CD1c-positive myeloid dendritic cell (primary cell): ENCODE data around the gene DNAH17.

Source experiments
- DNase-seq: peaks from one replicate; pipeline ENCODE4 v3.0.0-alpha.2; 2016; ENCODE audit errors: extremely low spot score

Gene DNAH17

DNA sequence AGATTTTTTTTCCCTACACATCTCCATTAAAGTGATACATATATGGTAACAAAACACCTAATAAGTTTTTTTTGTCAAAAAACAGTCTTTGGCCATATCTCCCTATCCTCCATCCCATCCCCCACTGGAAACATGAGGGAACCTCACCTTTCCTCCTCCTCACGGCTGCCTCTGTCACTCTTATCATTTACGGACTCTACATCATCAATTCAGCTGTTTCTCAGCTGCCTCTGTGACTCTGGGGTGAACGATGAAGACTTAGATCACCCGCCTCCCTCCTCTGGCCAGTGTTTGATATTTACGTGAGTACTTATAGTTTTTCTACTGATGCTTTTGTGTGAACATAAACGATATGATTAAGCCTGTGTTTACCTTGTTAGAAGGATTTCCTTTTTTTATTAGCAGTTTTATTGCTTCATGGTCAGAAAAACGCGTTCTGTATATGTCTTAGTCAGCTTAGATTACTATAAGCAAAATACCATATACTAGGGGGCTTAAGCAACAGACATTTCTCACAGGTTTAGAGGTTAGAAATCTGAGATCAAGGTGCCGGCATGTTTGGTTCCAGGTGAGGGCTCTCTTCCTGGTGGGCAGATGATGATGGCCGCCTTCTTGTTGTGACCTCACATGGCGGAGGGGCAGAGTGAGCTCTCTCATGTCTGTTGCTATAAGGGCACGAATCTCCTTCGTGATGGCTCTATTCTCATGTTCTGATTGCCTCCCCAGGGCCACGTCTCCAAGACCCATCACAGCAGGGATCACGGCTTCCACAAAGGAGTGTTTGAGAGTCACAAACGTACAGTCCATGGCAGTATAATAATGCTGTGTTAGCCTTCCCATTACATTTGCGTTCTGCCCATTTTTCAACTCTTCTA, 32.1 kb downstream of the DNAH17 start:
- no peak for DNase-seq

DNA sequence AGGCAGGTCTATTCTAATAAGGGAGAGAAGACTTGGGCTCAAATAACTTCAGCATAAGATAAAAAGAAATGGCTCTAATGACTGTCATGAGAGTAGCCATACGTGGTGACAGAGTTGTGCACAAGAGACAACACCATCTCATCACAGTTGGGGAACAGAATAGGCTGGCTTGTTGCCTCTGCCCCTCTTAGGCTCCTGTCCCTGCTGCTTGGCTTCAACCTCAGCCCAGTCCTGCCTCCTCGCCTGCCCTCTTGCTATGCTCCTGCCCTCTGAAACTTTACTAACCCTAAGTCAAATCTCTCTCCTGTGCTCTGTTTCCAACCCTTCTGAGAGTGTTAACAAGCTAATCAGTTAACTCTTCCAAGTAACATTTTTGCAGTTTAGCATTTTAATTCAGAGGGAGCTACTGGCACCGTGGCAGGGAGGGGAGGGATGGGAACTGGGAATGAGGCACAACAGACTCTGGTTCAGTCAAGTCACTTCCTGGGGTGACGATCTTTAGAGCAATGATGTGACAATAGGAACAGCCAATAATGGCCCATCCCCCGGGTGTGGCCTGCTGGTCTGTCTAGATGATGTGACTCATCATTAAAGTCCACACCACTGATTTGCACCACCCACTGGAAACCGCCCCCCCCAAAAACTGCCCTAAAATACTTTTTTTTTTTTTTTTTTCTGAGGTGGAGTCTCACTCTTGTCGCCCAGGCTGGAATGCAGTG, 35.5 kb downstream of the DNAH17 start:
- DNase-seq = peak; percentile 68

DNA sequence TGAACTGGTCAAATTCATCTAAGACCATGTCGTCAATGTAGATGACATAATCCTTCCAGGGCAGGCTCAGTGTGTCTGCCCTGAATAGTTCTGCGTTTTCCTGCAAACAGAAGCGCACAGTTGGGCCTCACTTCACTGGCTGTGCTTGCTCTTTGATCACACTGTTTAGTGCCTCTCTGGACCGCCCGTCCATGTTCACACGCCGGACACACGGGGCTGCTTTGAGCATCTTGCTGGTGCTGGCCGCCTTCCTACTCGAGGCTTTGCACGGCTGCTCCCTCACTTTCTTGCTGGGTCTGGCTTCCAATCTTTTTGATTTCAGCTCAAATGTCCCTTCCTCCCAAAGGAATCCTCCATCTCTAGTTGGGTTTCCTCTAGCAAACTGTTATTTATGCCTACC, 37.4 kb downstream of the DNAH17 start:
- no peak for DNase-seq

DNA sequence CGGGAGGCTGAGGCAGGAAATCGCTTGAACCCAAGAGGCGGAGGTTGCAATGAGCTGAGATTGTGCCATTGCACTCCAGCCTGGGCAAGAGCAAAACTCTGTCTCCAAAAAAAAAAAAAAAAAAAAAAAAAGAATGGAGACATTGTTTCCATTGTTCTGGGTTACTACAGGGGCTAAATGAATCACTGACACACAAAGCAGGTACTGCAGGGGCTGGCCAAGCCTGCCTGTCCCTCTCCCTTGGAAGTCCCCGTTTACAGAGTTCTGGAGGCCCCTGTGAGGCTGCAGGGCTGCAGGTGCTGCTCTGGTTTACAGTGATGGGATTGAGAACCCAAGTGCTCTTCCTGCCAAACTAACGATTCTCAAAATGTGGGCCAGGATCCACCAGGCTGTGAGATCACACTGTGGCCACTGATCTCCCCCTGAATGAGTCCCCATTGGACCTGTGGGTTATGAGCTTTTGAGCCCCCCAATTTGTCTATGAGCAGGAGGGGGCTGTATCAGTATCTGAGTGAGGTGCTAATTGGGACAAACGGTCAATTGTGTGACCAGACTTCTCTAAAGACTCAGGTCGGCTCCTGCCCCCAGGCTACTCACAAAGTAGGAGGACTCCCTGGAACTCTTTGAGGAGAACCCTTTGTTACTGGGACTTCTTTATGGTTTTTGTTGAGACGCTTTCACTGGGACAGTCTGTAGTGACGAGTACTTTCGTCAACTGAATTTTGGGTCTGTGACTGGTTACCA, 39.0 kb downstream of the DNAH17 start:
- DNase-seq = no peak

DNA sequence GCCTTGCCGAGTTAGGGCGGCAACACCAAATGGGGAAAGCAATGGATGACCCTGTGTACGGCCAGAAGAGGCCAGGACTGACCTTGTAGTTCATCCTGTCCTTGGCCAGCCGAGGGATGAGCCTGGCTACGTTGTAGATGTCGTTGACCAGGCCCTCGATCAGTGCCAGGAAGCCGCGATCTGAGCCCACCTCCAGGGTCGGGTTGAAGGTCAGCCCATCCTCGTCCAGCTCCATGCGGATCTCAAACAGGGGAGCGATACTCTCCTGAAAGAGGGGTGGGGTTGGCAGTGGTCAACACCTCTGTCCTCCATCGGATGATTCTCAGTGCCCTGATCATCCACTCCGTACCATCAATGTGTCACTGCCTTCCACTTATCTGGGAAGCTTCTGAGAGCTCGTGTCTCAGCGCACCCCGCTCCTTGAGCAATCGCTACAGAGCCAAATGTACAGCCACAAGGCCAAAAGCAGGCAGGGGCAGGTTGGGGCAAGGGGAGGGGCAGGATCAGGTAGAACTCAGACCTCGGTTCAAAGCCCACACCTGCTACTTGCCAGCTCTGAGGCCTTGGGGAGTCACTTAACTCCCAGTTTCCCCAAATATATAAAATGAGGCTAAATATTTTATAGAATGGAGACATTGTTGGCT, 39.9 kb downstream of the DNAH17 start:
- no peak for DNase-seq

DNA sequence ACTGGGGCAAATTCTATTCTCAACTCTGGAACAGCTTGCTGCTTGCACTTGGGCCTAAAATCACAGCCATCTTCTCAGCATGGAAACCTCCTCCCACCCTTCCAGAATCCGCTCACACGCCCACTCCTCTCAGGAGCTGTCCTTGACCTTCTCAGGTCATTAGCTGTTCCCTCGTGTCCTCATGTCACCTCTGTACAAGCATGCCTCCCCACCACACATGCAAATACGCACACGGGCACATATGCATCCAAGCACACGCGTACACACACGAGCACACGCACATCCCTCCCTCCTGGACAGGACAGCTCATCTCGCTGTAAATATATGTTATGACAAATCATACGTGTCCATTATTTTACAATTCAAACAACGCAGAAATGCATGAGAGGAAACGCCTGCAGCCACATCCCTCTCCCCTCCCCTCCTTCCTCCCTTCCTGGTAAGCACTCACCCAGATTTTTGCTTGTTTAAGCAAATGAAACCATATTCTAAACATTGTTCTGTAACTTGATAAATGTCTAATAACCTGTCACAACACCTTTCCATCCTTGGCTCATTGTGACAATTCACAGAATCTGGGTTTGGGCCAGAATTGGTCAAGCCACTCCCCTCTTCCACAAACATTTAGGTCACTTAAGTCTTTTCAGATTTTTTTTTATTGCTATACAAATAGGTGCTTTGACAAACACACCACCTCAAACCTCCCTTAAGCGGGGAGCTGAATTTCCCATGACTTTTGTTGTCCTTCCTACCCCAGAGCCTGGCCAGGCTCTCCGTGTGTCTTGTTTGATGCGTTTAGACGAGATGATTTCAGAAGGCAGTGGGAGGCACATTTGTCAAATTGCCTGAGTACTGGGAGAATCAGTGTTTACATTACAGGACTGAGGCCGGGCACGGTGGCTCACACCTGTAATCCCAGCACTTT, 41.7 kb downstream of the DNAH17 start:
- no peak for DNase-seq

DNA sequence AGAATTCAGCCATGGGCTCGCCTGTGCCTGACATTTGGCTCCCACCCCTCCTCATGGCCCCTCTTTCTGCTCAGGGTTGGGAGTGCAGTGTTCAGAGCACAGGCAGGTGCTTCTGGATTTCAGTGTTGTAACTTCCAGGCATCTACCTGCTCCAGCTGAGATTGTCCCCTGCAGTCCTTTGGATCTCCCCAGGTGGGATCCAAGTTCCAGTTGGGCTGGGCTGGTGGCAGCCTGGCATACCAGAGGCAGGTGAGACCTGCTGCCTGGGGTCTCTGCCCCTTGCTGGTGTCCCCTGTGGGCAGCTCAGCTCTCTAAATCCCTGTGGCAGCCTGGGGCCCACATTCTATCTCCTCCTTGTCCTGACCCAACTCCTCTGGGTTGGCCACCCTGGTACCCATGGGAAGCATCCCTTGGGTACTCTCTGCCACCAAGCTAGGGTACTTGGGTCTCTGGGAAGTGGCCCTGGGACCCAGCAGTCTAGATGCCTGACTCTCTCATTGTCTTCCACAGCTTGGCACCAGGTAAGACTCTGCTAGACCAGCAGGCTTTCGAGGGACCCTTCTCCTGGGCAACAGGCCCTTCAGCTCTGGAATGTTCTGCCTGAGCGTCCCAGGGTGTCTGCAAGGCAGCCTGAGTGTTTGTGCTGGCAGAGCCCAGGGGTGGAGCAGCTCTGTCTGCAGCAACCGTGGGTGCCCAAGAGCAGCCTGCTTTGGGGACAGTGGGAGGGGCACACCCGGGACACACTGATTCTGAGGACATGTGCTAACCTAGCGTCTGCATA, 42.5 kb downstream of the DNAH17 start:
- DNase-seq = no peak

DNA sequence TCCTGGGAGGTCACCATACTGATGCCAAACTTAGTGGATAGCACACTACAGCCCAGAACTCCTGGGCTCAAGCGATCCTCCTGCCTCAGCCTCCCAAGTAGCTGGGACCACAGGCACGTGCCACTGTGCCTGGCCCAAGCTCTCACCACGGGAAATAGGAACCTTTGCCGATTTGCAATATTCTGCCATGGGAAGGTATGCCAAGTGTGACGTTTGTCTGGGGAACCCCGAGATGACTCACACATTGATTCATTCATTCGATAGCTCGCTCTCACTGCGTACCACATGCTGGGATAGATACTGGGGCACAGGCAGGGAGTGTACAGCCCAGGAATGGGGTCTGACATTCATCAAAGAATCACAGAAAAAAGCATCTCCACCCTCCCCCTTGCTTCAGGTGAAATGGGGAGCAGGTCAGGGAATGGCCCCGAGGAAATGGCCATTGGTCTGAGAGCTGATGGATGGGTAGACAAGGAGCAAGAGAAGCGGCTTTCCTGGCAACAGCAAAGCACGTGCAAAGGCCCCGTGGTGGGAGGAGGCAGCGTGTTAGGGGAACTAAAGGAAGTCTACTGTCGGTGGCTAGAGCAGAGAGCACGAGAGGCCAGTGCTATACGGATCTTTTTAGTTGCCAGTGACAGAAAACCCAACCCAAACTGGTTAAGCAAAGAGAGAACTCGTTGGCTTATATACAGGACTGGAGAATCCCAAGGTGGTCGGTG, 44.1 kb downstream of the DNAH17 start:
- DNase-seq = peak; percentile 54

DNA sequence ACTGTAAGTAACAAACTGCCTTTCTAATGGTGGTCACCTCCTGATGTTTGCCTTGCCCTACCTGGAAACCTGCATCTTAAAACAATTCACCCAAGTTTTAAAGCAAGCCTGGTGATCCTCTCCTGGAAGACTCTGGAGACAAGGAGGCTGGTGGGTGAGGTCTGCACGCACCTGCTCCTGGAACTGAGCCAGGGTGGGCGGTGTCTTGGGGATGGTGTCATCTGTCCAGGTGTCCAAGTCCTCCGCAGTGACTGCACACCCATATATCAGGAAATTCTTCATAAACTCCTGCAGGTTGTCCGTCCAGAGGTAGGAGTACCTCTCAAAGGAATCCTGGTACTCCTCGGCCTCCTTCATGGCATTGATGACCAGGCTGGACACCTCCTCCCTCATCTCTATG, 44.9 kb downstream of the DNAH17 start:
- no peak for DNase-seq

DNA sequence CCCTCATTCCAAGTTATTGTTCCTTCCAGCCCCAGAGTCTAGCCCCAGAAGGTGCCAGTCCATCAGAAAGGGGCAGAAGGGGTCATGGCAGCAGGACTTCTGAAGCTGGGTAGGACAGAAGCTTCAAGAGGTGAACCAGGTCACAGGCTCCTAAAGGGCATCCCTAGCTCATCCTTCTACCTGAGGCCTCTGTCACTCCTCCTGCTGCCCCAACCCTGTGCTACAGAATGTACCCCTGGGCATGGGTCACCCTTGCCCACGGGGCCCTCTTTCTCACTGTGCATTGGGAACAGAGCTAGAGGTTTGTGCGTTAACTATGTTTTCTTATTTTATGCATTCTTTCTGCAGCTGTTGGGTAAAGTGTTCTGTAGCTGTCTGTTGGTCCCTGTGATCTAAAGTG, 46.5 kb downstream of the DNAH17 start:
- DNase-seq = no peak

DNA sequence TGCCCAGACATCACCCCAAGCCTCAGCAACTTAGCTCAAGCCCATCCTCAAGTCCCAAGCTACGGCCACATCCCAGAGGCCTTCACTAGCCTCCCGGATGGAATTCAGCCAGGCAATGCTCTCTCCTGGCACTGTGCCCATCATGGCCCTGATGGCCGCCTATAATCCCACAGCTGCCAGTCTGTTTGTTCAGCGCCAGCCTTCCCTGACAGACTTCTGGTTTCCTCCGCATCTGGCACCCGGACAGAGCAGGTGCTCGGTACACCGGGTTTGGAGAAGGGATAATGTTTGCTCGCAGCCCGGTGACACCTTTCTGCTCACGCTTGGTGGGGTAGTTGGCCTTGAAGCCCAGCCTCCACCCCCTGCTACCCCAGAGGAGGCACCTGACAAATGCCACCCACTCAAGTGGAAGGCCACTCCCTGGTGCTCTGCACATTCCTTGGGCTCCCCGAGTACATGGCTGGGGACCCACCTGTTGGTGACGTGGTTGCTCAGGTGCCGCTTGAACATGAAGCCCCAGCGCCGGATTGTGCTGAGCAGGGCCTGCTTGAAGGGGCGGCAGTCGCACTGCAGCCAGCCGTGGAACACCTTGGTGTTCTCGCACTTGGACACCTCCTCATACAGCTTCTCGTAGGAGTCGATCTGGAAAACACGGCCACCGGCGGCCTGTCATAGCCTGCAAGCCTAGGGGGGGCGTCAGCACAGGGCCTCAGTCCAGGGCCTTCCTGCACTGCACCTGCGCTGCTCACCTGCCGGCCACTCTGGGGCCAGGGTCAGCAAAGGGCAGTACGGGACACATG, 47.1 kb downstream of the DNAH17 start:
- DNase-seq = no peak

DNA sequence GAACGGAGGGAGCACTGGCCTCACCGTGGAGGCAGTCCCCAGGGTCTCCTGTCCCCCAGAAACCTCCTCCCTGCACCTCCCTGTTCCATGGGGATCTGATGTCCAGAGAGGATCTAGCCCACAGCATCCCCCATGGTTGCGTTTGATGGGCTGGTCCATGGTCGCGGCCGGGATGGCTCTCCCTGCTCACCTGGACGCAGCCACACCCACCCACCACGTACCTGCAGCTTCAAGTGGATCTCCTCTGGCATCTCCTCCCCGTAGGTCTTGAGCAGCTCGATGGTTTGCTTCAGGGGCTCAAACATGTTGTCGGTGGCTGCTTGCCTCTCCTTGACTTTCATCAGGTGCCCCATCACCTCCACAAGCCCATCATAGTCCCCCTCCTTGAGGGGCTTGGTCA, 47.9 kb downstream of the DNAH17 start:
- DNase-seq = no peak

DNA sequence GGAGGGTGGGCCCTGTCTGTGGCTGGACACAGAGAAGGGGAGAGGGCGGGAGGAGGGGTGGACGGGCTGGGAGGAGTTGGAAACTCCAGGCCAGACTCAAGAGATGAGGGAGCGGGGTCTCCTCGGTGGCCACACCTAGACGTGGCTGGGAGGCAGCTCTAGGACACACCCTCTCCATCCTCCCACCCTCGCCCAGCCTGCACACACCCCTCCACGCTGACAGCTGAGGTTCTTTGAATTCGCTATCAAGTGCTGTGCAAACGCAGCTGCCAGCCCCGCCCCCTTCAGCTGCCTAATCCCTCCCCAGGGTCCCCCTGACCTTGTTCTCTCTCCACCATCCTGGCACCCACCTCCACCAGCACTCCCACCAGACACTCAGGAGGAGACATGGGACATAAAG, 48.7 kb downstream of the DNAH17 start:
- no peak for DNase-seq

DNA sequence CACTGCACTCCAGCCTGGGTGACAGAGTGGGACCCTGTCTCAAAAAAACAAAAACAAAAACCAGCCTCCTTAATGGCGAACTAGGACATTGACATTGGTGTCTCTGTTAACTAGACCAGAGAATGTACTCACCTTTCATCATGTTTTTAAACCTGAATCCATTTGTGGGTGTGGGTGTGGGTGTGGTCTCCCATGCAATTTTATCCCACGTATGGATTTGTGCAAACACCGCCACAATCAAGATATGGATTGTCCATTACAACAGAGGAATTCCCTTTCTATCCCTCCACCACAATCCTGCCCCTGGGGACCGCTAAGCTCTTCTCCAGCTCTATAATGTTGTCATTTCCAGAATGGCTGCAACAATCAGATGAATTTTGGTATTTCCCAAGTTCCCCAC, 49.9 kb downstream of the DNAH17 start:
- no peak for DNase-seq

DNA sequence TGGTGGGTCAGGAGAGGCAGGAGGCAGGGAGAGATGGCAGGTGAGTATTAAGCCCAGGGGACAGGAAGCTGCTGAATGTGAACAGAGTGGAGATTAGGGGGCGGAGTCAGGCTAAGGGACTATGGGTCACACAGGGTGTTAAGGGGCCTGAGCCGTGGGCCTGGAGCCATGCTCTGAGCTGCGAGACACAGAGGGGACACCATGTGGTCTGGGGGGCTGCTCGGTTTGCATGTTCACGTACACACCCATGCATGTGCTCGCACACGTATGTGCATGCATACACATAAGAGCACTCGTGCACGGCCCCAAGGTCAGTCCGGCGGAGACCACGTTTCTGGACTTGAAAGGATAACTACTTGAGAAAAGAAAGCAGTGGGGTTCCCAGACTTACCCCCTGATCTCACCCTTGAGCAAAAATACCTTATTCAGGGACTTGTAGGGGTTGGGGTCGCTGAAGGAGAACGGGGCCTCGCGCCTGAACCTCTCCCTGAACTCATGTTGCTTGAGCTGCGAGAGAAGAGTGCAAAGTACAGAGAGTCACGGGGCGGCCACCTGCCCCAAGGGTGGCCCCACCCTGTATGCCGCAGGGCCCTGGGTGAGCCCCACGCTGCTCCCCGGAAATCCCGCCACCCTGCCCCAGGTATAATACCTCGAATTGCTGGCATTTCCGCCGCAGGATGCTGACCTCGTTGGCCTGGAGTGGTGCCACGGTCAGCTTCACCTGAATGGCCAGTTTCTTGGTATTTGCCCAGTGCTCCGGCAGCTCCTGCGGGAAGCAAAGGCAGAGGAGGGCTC, 50.8 kb downstream of the DNAH17 start:
- DNase-seq = no peak

DNA sequence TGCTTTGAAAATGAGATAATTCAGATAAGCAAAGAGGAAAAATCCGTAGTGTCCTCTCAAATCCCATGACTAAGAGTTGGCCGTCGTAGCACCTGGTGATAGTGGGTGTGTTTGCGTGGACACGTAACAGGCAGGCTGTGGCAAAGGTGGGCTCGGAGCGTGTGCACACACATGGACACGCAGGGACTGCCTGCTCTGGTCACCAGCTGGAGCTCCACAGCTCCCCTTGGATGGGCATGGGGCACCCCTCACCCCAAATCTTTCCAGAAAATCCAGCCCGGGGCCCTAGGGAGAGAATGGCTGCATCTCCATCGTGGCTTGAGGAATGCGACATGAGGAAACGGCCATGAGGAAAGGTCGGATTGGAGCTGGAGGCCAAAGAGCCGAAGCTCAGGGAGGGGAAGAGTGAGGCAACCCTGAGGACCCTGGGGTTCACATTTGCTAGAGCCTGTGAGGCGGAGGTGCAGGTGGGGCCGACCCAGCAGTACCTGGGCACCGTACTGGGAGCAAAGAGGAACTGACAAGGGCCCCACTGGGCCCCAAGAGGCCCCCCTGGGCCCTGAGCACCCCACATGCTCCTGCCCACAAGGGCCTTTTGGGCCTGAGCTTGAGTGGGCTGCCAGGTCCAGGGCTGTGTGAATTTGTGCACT, 51.6 kb downstream of the DNAH17 start:
- DNase-seq = no peak

DNA sequence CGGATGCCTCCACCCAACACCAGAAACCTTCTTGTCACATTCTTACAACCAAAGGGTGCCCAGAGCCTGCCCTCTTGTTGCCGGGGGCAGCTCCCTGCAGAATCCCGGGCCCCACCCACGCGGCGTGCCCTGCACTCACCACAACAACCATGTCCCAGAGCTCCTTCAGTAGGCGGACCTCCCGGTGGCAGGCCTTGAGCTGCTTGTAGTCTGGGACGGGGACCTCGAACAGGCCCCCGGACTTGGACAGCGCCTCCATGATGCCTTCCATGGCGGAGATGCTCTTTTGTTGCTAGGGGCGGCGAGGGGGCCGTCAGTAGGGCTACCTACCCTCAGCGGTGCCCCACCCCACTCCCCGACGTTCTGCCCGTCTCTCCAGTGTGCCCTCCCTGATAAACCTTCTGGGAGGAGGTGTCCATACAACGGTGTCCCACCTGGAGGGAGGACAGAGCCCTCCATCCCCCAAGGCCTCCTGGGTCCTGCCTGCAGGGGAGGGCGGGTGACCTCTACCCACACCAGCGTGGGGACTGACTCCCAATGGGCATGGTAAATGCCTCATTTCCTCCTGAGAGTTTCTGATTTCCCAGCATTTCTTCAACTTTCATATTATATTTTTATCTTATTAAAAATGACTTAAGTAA, 52.2 kb downstream of the DNAH17 start:
- DNase-seq = no peak
